HL-60 (cell line): ENCODE measurements around the gene FHDC1.

Source experiments
- DNase-seq, 2 experiments: peaks; one replicate each; pipeline ENCODE4 v3.0.0-alpha.2; 2010 to 2020; ENCODE audit warnings: low read depth in 1 of 2, low spot score in 1 of 2
- H3K27ac ChIP-seq: fragments of 250-450 bp; sonication (Bioruptor Pico); replicated peaks from 2 replicates; pipeline ENCODE4 v1.5.1; 2020; ENCODE audit warnings: mild to moderate bottlenecking, moderate library complexity
- H3K27me3 ChIP-seq: fragments of 250-450 bp; sonication (Bioruptor Pico); 2 replicates; pipeline ENCODE4 v1.5.1; 2021; ENCODE audit warnings: mild to moderate bottlenecking, moderate library complexity; ENCODE audit not compliant: insufficient read depth, poor library complexity, severe bottlenecking
- H3K4me3 ChIP-seq: replicated peaks from 2 replicates; pipeline ENCODE4 v1.5.1; 2011; ENCODE audit warnings: mild to moderate bottlenecking, control low read depth, low read length; ENCODE audit not compliant: insufficient read depth
- CTCF ChIP-seq: IDR thresholded peaks from one replicate; pipeline ENCODE4 v1.5.1; 2011; ENCODE audit warnings: low read length, control low read depth, inconsistent platforms; ENCODE audit not compliant: insufficient read depth
- GABPA ChIP-seq: IDR thresholded peaks from 2 replicates; pipeline ENCODE4 v1.6.1; 2012; ENCODE audit warnings: low read depth
- POLR2AphosphoS5 ChIP-seq: IDR thresholded peaks from 2 replicates; pipeline ENCODE4 v1.6.1; 2012; ENCODE audit warnings: low read depth
- REST ChIP-seq: IDR thresholded peaks from 2 replicates; pipeline ENCODE4 v1.6.1; 2012; ENCODE audit warnings: low read depth; ENCODE audit not compliant: insufficient replicate concordance
- SPI1 ChIP-seq: IDR thresholded peaks from 2 replicates; pipeline ENCODE4 v1.6.1; 2012; ENCODE audit warnings: low read depth, mild to moderate bottlenecking, borderline replicate concordance

Gene FHDC1

GRCh38 chr4:153027866-153028265, 91.7 kb downstream of the FHDC1 start:
- Histone ChIP-seq H3K27me3 (no peaks in the 10 kb centered on the region), H3K4me3 (no peak overlapping the region), H3K27ac (peak overlapping the region; percentile 61)
- peak in 1 of 2 experiments; percentile 58 for DNase-seq
- TF ChIP-seq CTCF (no peak), POLR2AphosphoS5 (no peak), GABPA (no peak), SPI1 (peak; percentile 54; the same call in 1 of the 2 replicates), REST (no peak)

GRCh38 chr4:153028535-153028934, 92.4 kb downstream of the FHDC1 start:
- Histone ChIP-seq H3K27me3 (no peaks in the 10 kb centered on the region), H3K27ac (peak overlapping the region; percentile 61), H3K4me3 (no peak overlapping the region)
- TF ChIP-seq GABPA (no peak), SPI1 (no peak), POLR2AphosphoS5 (no peak), CTCF (no peak), REST (no peak)
- peak in 1 of 2 experiments; percentile 41 for DNase-seq
